ENCODE measurements around the gene DNAJC10.

Gene DNAJC10

GRCh38 chr2:182824056-182824766 lies 108.2 kb downstream of the DNAJC10 start:
- no peak overlapping the region for H3K4me3 Mint-ChIP-seq
- H3K27me3 Mint-ChIP-seq (ENCODE audit: low read depth) = peaks cover 22% of the 10 kb centered on the region
- H3K4me1 Mint-ChIP-seq (ENCODE audit: low read depth) = no peaks in the 10 kb centered on the region
- H3K36me3 Mint-ChIP-seq (ENCODE audit: low read depth) = no peaks in the 10 kb centered on the region
- no peak overlapping the region for H3K27ac Mint-ChIP-seq
- H3K9me3 Mint-ChIP-seq = no peaks in the 10 kb centered on the region

DNA sequence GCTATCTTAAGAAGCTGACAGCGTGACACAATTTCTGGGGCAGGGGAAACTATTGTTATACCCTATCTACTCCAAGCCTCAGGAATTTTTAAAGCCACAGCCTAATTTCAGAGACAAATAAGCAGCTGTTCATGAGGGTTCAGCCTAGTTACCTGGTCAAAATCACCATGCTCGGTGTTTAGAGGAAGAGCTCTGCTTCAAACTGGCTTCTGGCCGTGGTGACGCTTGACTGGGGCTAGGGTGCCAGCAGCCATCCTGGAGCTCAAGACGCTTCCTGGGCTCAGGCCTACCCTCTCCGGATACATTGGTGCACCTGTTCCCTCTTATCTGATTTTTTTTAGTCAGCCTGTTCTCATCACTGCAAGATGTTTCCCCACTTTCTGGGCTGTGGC lies 108.7 kb downstream of the DNAJC10 start:
- Mint-ChIP-seq H3K4me3 (no peak overlapping the region), H3K9me3 (no peaks in the 10 kb centered on the region), H3K27ac (no peak overlapping the region), H3K4me1 (ENCODE audit: low read depth) (no peaks in the 10 kb centered on the region), H3K36me3 (ENCODE audit: low read depth) (no peaks in the 10 kb centered on the region), H3K27me3 (ENCODE audit: low read depth) (peaks cover 27% of the 10 kb centered on the region)

GRCh38 chr2:182826064-182826463 lies 110.0 kb downstream of the DNAJC10 start:
- Mint-ChIP-seq H3K27me3 (ENCODE audit: low read depth) (peaks cover 25% of the 10 kb centered on the region), H3K4me1 (ENCODE audit: low read depth) (no peaks in the 10 kb centered on the region), H3K4me3 (no peak overlapping the region), H3K9me3 (no peaks in the 10 kb centered on the region), H3K27ac (no peak overlapping the region), H3K36me3 (ENCODE audit: low read depth) (no peaks in the 10 kb centered on the region)

DNA sequence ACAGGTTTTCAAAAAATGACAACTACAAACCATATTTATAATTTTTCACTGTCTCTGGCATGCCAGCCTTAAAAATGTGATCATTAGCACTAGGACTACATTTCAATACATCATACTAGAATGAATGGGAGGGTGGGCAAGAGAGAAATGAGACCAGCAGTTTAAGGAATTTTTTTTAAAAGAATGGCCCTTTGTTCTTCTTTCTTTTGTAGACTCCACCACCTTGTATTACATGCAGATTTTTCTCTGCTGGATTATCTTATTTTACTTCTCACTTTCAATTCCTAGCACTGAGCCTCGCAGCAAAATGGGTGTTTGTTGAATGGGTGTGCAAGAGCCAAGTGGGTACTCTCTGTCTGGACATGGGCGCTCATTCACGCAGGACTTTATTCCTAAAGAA lies 110.4 kb downstream of the DNAJC10 start:
- Mint-ChIP-seq H3K27me3 (ENCODE audit: low read depth) (peaks cover 22% of the 10 kb centered on the region), H3K27ac (no peak overlapping the region), H3K36me3 (ENCODE audit: low read depth) (no peaks in the 10 kb centered on the region), H3K4me1 (ENCODE audit: low read depth) (no peaks in the 10 kb centered on the region), H3K9me3 (no peaks in the 10 kb centered on the region), H3K4me3 (no peak overlapping the region)

GRCh38 chr2:182827182-182827879 lies 111.3 kb downstream of the DNAJC10 start:
- H3K4me3 Mint-ChIP-seq = no peak overlapping the region

DNA sequence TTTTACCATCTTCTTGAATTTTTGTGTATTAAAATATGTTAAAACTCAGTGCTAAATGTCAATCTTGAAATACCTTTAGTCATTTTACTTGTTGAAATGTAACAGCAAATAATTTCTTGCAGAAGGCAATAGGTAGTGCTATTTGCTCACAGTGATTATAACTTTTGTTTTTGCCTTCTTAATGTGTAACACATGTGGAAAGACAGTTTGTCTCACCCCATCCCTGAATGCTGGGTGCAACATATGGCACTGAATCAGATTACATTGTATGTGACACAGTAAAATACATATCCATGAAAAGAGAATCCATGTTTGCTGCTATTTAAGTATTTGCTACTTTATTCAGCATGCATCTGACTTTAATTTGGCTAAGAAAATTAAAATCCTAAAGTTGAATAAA lies 115.0 kb downstream of the DNAJC10 start:
- H3K4me1 Mint-ChIP-seq (ENCODE audit: low read depth) = no peaks in the 10 kb centered on the region
- H3K27ac Mint-ChIP-seq = no peak overlapping the region
- H3K4me3 Mint-ChIP-seq = no peak overlapping the region
- H3K27me3 Mint-ChIP-seq (ENCODE audit: low read depth) = peaks cover 19% of the 10 kb centered on the region
- H3K36me3 Mint-ChIP-seq (ENCODE audit: low read depth) = no peaks in the 10 kb centered on the region
- no peaks in the 10 kb centered on the region for H3K9me3 Mint-ChIP-seq

More at GRCh38 chr2:182827182-182827879, 111.3 kb downstream of the DNAJC10 start:
- Mint-ChIP-seq H3K4me1 (ENCODE audit: low read depth) (no peaks in the 10 kb centered on the region), H3K9me3 (no peaks in the 10 kb centered on the region), H3K36me3 (ENCODE audit: low read depth) (no peaks in the 10 kb centered on the region), H3K27me3 (ENCODE audit: low read depth) (peaks cover 22% of the 10 kb centered on the region), H3K27ac (no peak overlapping the region)

DNA sequence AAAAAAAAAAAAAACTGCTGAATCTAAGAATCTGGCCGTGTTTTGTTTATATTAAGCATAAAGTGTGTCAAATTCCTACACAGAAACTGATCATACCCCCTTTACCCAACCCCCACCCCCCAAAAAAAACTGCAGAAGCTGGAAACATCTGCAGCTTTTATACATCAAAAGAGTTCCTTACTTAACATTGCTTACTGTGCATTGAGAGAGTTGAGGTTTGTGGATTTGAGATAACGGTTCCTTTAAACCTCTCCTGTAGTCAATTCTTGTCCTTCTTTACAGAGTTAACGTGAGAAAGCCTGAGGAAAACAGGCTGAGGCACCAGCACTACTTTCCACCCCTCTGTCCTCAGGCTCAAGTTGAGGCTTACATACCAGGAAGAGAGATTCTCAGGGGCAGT lies 115.9 kb downstream of the DNAJC10 start:
- Mint-ChIP-seq H3K9me3 (no peaks in the 10 kb centered on the region), H3K4me3 (no peak overlapping the region), H3K27me3 (ENCODE audit: low read depth) (peaks cover 19% of the 10 kb centered on the region), H3K4me1 (ENCODE audit: low read depth) (no peaks in the 10 kb centered on the region), H3K36me3 (ENCODE audit: low read depth) (no peaks in the 10 kb centered on the region), H3K27ac (no peak overlapping the region)

- Mint-ChIP-seq H3K27me3 (ENCODE audit: low read depth) (peaks cover 28% of the 10 kb centered on the region), H3K9me3 (no peaks in the 10 kb centered on the region), H3K27ac (no peak overlapping the region), H3K36me3 (ENCODE audit: low read depth) (no peaks in the 10 kb centered on the region), H3K4me3 (no peak overlapping the region), H3K4me1 (ENCODE audit: low read depth) (no peaks in the 10 kb centered on the region)
These were observed 117.2 kb downstream of the DNAJC10 start for GRCh38 chr2:182833084-182833854.

DNA sequence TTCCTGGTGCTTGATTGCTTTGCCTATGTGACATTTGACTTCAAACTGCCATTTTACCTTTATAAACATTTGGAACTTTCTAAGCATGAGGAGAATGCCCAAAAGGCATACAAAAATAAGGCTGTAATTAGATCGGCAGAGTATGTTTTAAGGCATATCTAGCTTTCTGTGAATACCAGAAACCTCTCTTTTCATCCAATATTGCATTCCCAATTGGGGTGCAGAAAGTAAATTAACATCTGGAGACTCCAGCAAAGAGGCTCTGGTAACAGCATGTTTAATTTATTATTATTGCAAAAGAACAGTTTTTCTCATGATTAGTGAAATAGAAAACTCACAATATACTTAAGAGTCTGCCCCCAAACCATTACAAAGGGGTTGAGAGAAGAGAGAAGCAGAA lies 118.2 kb downstream of the DNAJC10 start:
- H3K4me1 Mint-ChIP-seq (ENCODE audit: low read depth) = no peaks in the 10 kb centered on the region

DNA sequence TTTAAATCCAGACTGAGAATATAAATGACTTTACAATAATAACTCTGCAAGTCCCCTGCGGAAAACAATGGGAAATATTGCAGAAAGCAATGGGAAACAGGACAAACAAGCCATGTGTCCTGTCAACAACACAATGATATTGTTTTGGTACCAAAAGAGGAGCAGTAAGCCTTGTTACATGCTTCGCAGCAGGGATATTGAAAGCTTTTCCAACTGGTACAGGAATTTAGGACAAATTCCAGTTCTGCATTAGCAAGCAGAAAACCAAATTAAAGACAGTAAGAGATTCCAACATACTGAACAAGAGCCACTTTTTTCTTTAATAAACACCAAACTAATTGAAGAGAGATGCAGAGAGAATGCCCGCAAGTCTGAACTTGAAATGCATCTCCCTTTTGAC lies 120.4 kb downstream of the DNAJC10 start:
- peaks cover 41% of the 10 kb centered on the region for H3K27me3 Mint-ChIP-seq (ENCODE audit: low read depth)
- H3K4me1 Mint-ChIP-seq (ENCODE audit: low read depth) = no peaks in the 10 kb centered on the region
- H3K4me3 Mint-ChIP-seq = no peak overlapping the region
- H3K9me3 Mint-ChIP-seq = no peaks in the 10 kb centered on the region
- H3K27ac Mint-ChIP-seq = no peak overlapping the region
- no peaks in the 10 kb centered on the region for H3K36me3 Mint-ChIP-seq (ENCODE audit: low read depth)

More for the DNA sequence above, 118.2 kb downstream of the DNAJC10 start:
- Mint-ChIP-seq H3K27me3 (ENCODE audit: low read depth) (peaks cover 30% of the 10 kb centered on the region), H3K4me3 (no peak overlapping the region), H3K9me3 (no peaks in the 10 kb centered on the region), H3K36me3 (ENCODE audit: low read depth) (no peaks in the 10 kb centered on the region), H3K27ac (no peak overlapping the region)

Measured in T-helper 1 cell treated with Interleukin-12 subunit alpha and Interleukin-12 subunit beta and Interleukin-4 antibody, amounts not matched to agents 30 μg/mL and 1 μg/mL, for 36 hours (primary cell).